H1 (cell line): ENCODE measurements around the gene GYPC. TPM values are rescaled to one million over a fixed set of nuclear protein-coding genes. Genes with fewer than 3 reads are reported as not detected.

Experiments
- CTCF ChIA-PET: fragments of 300-600 bp; sonication (Branson Sonifier 250); formaldehyde crosslinking; loops from one replicate; lab custom pipeline; 2021; ENCODE audit not compliant: partially characterized antibody; lab: Charles Lee
- POLR2A ChIA-PET: fragments of 300-600 bp; sonication (Branson Sonifier 250); formaldehyde crosslinking; loops from one replicate; lab custom pipeline; 2021; ENCODE audit warnings: inconsistent platforms; ENCODE audit not compliant: partially characterized antibody; lab: Charles Lee
- DNase-seq, 2 experiments: peaks; one replicate each; pipeline versions ENCODE4 v3.0.0 to v3.0.0-alpha.2; 2010 to 2022; ENCODE audit warnings: low spot score in 2 of 2, low read depth in 1 of 2, mixed read lengths in 1 of 2
- FAIRE-seq: peaks from 2 replicates; lab custom pipeline; 2011; peaks lifted over from hg19 to GRCh38; lab: Jason Lieb, UNC
- H2AFZ ChIP-seq: 2 replicates; pipeline ENCODE4 v1.8.1; 2012; ENCODE audit warnings: low read length, inconsistent platforms
- H2AK5ac ChIP-seq: 2 replicates; pipeline ENCODE4 v1.6.1; 2013; ENCODE audit warnings: low read depth, low read length
- H2BK120ac ChIP-seq: replicated peaks from 2 replicates; pipeline ENCODE3; 2013; ENCODE audit warnings: low read depth, low read length, inconsistent platforms
- H2BK12ac ChIP-seq: 2 replicates; pipeline ENCODE4 v1.6.1; 2013; ENCODE audit warnings: low read depth, low read length
- H2BK15ac ChIP-seq: 2 replicates; pipeline ENCODE4 v1.6.1; 2013; ENCODE audit warnings: low read length
- H2BK20ac ChIP-seq: 2 replicates; pipeline ENCODE4 v1.6.1; 2013; ENCODE audit warnings: low read length
- H2BK5ac ChIP-seq: 2 replicates; pipeline ENCODE4 v1.6.1; 2013; ENCODE audit warnings: low read depth, low read length
- H3K14ac ChIP-seq: 2 replicates; pipeline ENCODE4 v1.6.1; 2013; ENCODE audit warnings: inconsistent platforms; ENCODE audit not compliant: insufficient read length
- H3K18ac ChIP-seq: 2 replicates; pipeline ENCODE4 v1.6.1; 2013; ENCODE audit warnings: low read length; ENCODE audit errors: extremely low read depth
- H3K23ac ChIP-seq: 2 replicates; pipeline ENCODE4 v1.6.1; 2013; ENCODE audit warnings: inconsistent platforms; ENCODE audit not compliant: insufficient read length
- H3K23me2 ChIP-seq: 2 replicates; pipeline ENCODE4 v1.6.1; 2013; ENCODE audit warnings: low read depth, low read length
- H3K27ac ChIP-seq: 2 replicates; pipeline ENCODE4 v1.6.1; 2011; ENCODE audit warnings: low read depth, low read length, inconsistent platforms
- H3K27me3 ChIP-seq, 4 experiments: replicated peaks in 1 of 4; 1 replicate in 1 of 4; 2 replicates in 3 of 4; pipeline versions ENCODE4 v1.6.1 to v1.8.1; 2011 to 2013; ENCODE audit warnings: low read length in 3 of 4, mild to moderate bottlenecking in 3 of 4, inconsistent platforms in 2 of 4, mixed read lengths in 2 of 4, moderate library complexity in 1 of 4; ENCODE audit not compliant: control insufficient read depth in 3 of 4, insufficient read depth in 3 of 4; ENCODE audit errors: extremely low read depth in 1 of 4
- H3K36me3 ChIP-seq, 4 experiments: 2 replicates each; pipeline versions ENCODE4 v1.6.1 to v1.8.1; 2011 to 2013; ENCODE audit warnings: mild to moderate bottlenecking in 4 of 4, low read length in 3 of 4, moderate library complexity in 2 of 4, control low read depth in 1 of 4, inconsistent platforms in 1 of 4; ENCODE audit not compliant: insufficient read depth in 4 of 4, control insufficient read depth in 2 of 4
- H3K4ac ChIP-seq: replicated peaks from 2 replicates; pipeline ENCODE3; 2013; ENCODE audit warnings: low read length, low read depth, mixed read lengths, inconsistent platforms; ENCODE audit not compliant: insufficient read length
- H3K4me1 ChIP-seq, 4 experiments: replicated peaks in 1 of 4; 1 replicate in 1 of 4; 2 replicates in 3 of 4; pipeline versions ENCODE4 v1.6.1 to v1.8.1; 2011 to 2013; ENCODE audit warnings: low read length in 3 of 4, inconsistent platforms in 2 of 4, mixed read lengths in 1 of 4; ENCODE audit not compliant: insufficient read depth in 4 of 4, control insufficient read depth in 3 of 4
- H3K4me2 ChIP-seq, 2 experiments: 2 replicates each; pipeline versions ENCODE4 v1.6.1 to v1.8.1; 2011 to 2013; ENCODE audit warnings: low read depth in 2 of 2, low read length in 2 of 2, control low read depth in 1 of 2, inconsistent platforms in 1 of 2, mild to moderate bottlenecking in 1 of 2; ENCODE audit not compliant: insufficient read depth in 1 of 2
- H3K4me3 ChIP-seq, 4 experiments: fragments of 200-600, 300-600 bp in 1 of 4; sonication (generic), shearing (Covaris generic), sonication (Bioruptor Twin) in 1 of 4; 2 replicates each; pipeline versions ENCODE4 v1.5.1 to v1.8.1; 2011 to 2016; ENCODE audit warnings: low read length in 4 of 4, low read depth in 3 of 4, control low read depth in 2 of 4, inconsistent platforms in 2 of 4, mild to moderate bottlenecking in 2 of 4, mixed read lengths in 1 of 4, moderate library complexity in 1 of 4; ENCODE audit not compliant: insufficient read depth in 2 of 4; ENCODE audit errors: extremely low read depth in 1 of 4
- H3K56ac ChIP-seq: replicated peaks from 2 replicates; pipeline ENCODE3; 2013; ENCODE audit warnings: low read depth, mild to moderate bottlenecking, mixed read lengths, low read length, inconsistent platforms; ENCODE audit not compliant: insufficient read length
- H3K79me1 ChIP-seq: 2 replicates; pipeline ENCODE4 v1.6.1; 2013; ENCODE audit warnings: low read depth, low read length, control low read depth
- H3K79me2 ChIP-seq, 2 experiments: 2 replicates each; pipeline versions ENCODE4 v1.6.1 to v1.8.1; 2012 to 2013; ENCODE audit warnings: low read length in 2 of 2, mild to moderate bottlenecking in 2 of 2, inconsistent platforms in 1 of 2; ENCODE audit not compliant: insufficient read depth in 2 of 2, control insufficient read depth in 1 of 2
- H3K9ac ChIP-seq, 4 experiments: replicated peaks in 1 of 4; 1 replicate in 1 of 4; 2 replicates in 3 of 4; pipeline versions ENCODE4 v1.6.1 to v1.8.1; 2011 to 2013; ENCODE audit warnings: low read depth in 3 of 4, low read length in 3 of 4, control low read depth in 2 of 4, mild to moderate bottlenecking in 2 of 4, moderate library complexity in 2 of 4, inconsistent platforms in 1 of 4; ENCODE audit errors: extremely low read depth in 1 of 4
- H3K9me3 ChIP-seq, 2 experiments: 2 replicates each; pipeline versions ENCODE4 v1.6.1 to v1.8.1; 2012 to 2013; ENCODE audit warnings: mild to moderate bottlenecking in 2 of 2, moderate library complexity in 2 of 2, control low read depth in 1 of 2, inconsistent platforms in 1 of 2, low read depth in 1 of 2, low read length in 1 of 2, mixed read lengths in 1 of 2; ENCODE audit not compliant: insufficient read depth in 2 of 2
- H4K20me1 ChIP-seq, 2 experiments: replicated peaks in 1 of 2; 2 replicates each; pipeline versions ENCODE3 to v1.8.1; 2011 to 2013; ENCODE audit warnings: inconsistent platforms in 2 of 2, low read length in 2 of 2, mild to moderate bottlenecking in 1 of 2; ENCODE audit not compliant: insufficient read depth in 2 of 2, control insufficient read depth in 1 of 2
- H4K5ac ChIP-seq: 2 replicates; pipeline ENCODE4 v1.6.1; 2013; ENCODE audit warnings: low read length, low read depth, mixed read lengths, inconsistent platforms; ENCODE audit not compliant: insufficient read length
- H4K8ac ChIP-seq: 2 replicates; pipeline ENCODE4 v1.8.0; 2013; ENCODE audit warnings: mild to moderate bottlenecking, moderate library complexity, low read length, inconsistent platforms; ENCODE audit not compliant: insufficient read depth; ENCODE audit errors: extremely low read depth
- H4K91ac ChIP-seq: replicated peaks from 2 replicates; pipeline ENCODE3; 2013; ENCODE audit warnings: low read length, mixed read lengths, inconsistent platforms; ENCODE audit not compliant: insufficient read length
- ASH2L ChIP-seq: fragments of 200-600, 300-600 bp; sonication (generic); IDR thresholded peaks from one replicate; pipeline ENCODE4 v1.7.1; 2017; ENCODE audit warnings: low read length
- CREB1 ChIP-seq: IDR thresholded peaks from 2 replicates; pipeline ENCODE4 v1.6.1; 2012; ENCODE audit warnings: inconsistent platforms
- GABPA ChIP-seq: IDR thresholded peaks from 2 replicates; pipeline ENCODE4 v1.6.1; 2011; ENCODE audit warnings: mild to moderate bottlenecking, low read length, moderate library complexity, borderline replicate concordance; ENCODE audit not compliant: insufficient read depth
- HDAC6 ChIP-seq: IDR thresholded peaks from one replicate; pipeline ENCODE4 v1.7.1; 2012; ENCODE audit warnings: low read depth, mild to moderate bottlenecking, inconsistent platforms, low read length, moderate library complexity
- KDM4A ChIP-seq: IDR thresholded peaks from one replicate; pipeline ENCODE4 v1.7.1; 2012; ENCODE audit warnings: low read depth, mild to moderate bottlenecking, moderate library complexity, low read length, inconsistent platforms; ENCODE audit not compliant: severe bottlenecking
- KDM5A ChIP-seq: fragments of 200-600 bp; IDR thresholded peaks from 2 replicates; pipeline ENCODE4 v1.7.1; 2012; ENCODE audit warnings: mild to moderate bottlenecking, low read length, inconsistent platforms, mixed read lengths
- PHF8 ChIP-seq: fragments of 200-600 bp; sonication (generic); conservative IDR thresholded peaks from 2 replicates; pipeline ENCODE4 v1.7.1; 2012; ENCODE audit warnings: low read depth, mild to moderate bottlenecking, inconsistent platforms, low read length, moderate library complexity
- RAD21 ChIP-seq, 2 experiments: IDR thresholded peaks in 1 of 2; conservative IDR thresholded peaks in 1 of 2; 2 replicates each; pipeline ENCODE4 v1.6.1; 2011; ENCODE audit warnings: low read depth in 2 of 2, low read length in 2 of 2, improper control_type of control experiment in 1 of 2, inconsistent platforms in 1 of 2, mild to moderate bottlenecking in 1 of 2, moderate library complexity in 1 of 2
- RXRA ChIP-seq: IDR thresholded peaks from 2 replicates; pipeline ENCODE4 v1.6.1; 2011; ENCODE audit warnings: low read depth, mild to moderate bottlenecking, low read length, moderate library complexity; ENCODE audit not compliant: insufficient read depth
- SAP30 ChIP-seq: fragments of 300-600 bp; sonication (generic); IDR thresholded peaks from 2 replicates; pipeline ENCODE4 v1.7.1; 2012; ENCODE audit warnings: low read length, moderate library complexity, mild to moderate bottlenecking, inconsistent platforms; ENCODE audit not compliant: insufficient read depth, insufficient replicate concordance
- SIRT6 ChIP-seq: IDR thresholded peaks from one replicate; pipeline ENCODE4 v1.7.1; 2012; ENCODE audit warnings: low read length, inconsistent platforms
- SRF ChIP-seq: IDR thresholded peaks from 2 replicates; pipeline ENCODE4 v1.6.1; 2011; ENCODE audit warnings: mild to moderate bottlenecking, low read depth, low read length, moderate library complexity
- TAF7 ChIP-seq: optimal IDR thresholded peaks from 2 replicates; pipeline ENCODE3; 2011; ENCODE audit warnings: low read depth, mild to moderate bottlenecking, inconsistent platforms, low read length, moderate library complexity, borderline replicate concordance
- TBP ChIP-seq: IDR thresholded peaks from 2 replicates; pipeline ENCODE4 v1.6.1; 2011; ENCODE audit warnings: low read depth, low read length, improper control_type of control experiment
- WGBS, 2 experiments: shearing (Covaris generic) in 1 of 2; methylation state at CpG; one replicate each; pipeline versions ENCODE4 v1.1.6 to v1.1.7; 2013 to 2015; ENCODE audit warnings: low lambda C conversion rate in 2 of 2, mixed read lengths in 2 of 2, inconsistent platforms in 1 of 2, low coverage in 1 of 2, missing lambda C conversion rate in 1 of 2; ENCODE audit not compliant: insufficient replicate concordance in 2 of 2, insufficient coverage in 1 of 2, insufficient read length in 1 of 2; ENCODE audit errors: extremely low coverage in 1 of 2, missing lambda C conversion rate in 1 of 2; 5-methylcytosine and 5-hydroxymethylcytosine counted together
- polyA plus RNA-seq, 7 experiments: library from polyadenylated mRNA; depleted of rRNA in 3 of 7; stranded (reverse) in 5 of 7; unstranded in 2 of 7; fragments of >200 nt in 5 of 7; fragments of 200-250 nt in 2 of 7; gene quantifications; 1 replicate in 5 of 7; 2 replicates in 1 of 7; 4 replicates in 1 of 7; pipeline versions ENCODE4 v1.2.1 to v1.2.3, GENCODE V29; 2011 to 2013; ENCODE audit warnings: missing spikeins in 2 of 7, mixed read lengths in 2 of 7
- total RNA-seq: library from RNA; stranded (reverse); fragmentation: NEBNext Ultra II Directional; extraction: Animal tissue kit (Norgen Biotek cat#: 25700); gene quantifications from 2 replicates; pipeline ENCODE4 v1.2.1, GENCODE V29; 2021

GYPC gene
- total and polyA plus RNA-seq, 2 of the 8 experiments (the other 6 are each of a cell fraction or from before 2014, with no cell fraction given) = 26.8 to 53.6 TPM

DNA sequence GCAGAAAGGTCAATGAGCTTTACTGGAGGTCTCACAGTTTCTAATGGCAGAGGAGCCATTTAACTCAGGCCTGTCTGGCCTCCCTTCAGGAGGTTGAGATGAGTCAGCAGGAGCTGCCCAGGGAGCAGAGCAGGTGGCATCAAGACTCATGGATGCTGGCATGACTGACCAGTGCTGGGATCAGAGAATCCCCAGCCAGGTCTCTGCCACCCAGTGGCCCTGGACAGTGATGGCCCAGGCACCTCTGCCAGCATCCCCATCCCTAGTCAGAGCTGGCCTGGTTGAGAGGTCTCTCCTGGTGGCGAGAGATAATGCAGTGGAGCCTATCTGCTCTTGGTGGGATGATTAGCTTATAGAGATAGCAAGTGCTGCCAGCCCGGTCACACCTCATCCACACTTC is 43.1 kb downstream of the GYPC start:
- Histone ChIP-seq H3K27me3 (no peaks in the 10 kb centered on the region), H3K14ac (no peak overlapping the region), H3K4me1 (peaks cover 0 to 10% (median 5%) of the 10 kb centered on the region in 4 experiments; a peak in 5 of 7 replicates), H4K8ac (no peak overlapping the region), H3K9me3 (peaks cover 0 to 5% of the 10 kb centered on the region in 2 experiments; a peak in 1 of 4 replicates), H4K20me1 (no peaks in the 10 kb centered on the region), H3K79me1 (no peaks in the 10 kb centered on the region), H2BK12ac (no peak overlapping the region), H2BK5ac (no peak overlapping the region; the same call in 1 of the 2 replicates), H4K5ac (no peak overlapping the region), H2AK5ac (no peak overlapping the region), H2BK120ac (peak overlapping the region; percentile 48), H3K9ac (no peak overlapping the region), H2BK20ac (0 out of 2 replicates have a peak overlapping the region, but pooled peaks have one; percentile 6), H3K4me3 (no peak overlapping the region), H2BK15ac (no peak overlapping the region), H2AFZ (no peak overlapping the region), H3K27ac (no peak overlapping the region), H3K56ac (no peak overlapping the region), H3K36me3 (peaks cover 0 to 2% (median 0%) of the 10 kb centered on the region in 4 experiments; a peak in 1 of 8 replicates), H3K23ac (no peak overlapping the region), H3K4me2 (no peak overlapping the region), H3K4ac (no peak overlapping the region), H4K91ac (peak overlapping the region; percentile 70), H3K18ac (peak overlapping the region; percentile 26), H3K23me2 (no peaks in the 10 kb centered on the region), H3K79me2 (no peaks in the 10 kb centered on the region)
- ChIA-PET CTCF (interaction anchor here (0.6 to 2.0 kb wide), 3 partner anchors 8 to 63 kb away, joined by 3 to 7 read pairs (median 4); no protein-coding TSS in a partner anchor), POLR2A (interaction anchor here (1.0 kb wide), 1 partner anchor 56 kb away, joined by 3 read pairs; no protein-coding TSS in a partner anchor)
- 76% methylated on average over 2 of the region's 2 CpGs; no CpG with 5 or more reads in 1 of the 2 experiments for WGBS, 2 experiments
- DNase-seq (no peak), FAIRE-seq (no peak)
- no peak for TF ChIP-seq KDM5A
- TF ChIP-seq KDM4A = no peak
- no peak for TF ChIP-seq ASH2L
- no peak for TF ChIP-seq GABPA
- no peak for TF ChIP-seq PHF8
- TF ChIP-seq HDAC6 = no peak
- no peak for TF ChIP-seq RAD21 (IDR thresholded peaks at IDR 0.05 in 1 of 2, conservative IDR thresholded peaks at IDR 0.05 in 1 of 2; ENCODE audit: low read depth in 2 of 2, low read length in 2 of 2)
- no peak for TF ChIP-seq TAF7
- TF ChIP-seq TBP = no peak
- TF ChIP-seq SIRT6 = no peak
- no peak for TF ChIP-seq CREB1
- TF ChIP-seq SAP30 = no peak
- no peak for TF ChIP-seq SRF
- TF ChIP-seq RXRA = no peak
